HepG2 (cell line): ENCODE results near the gene MRPL20. TPM values are rescaled to one million over a fixed set of nuclear protein-coding genes. Genes with fewer than 3 reads are reported as not detected.

Experiments
- BORCS8-MEF2B ChIP-seq: sonication (generic); formaldehyde crosslinking; IDR thresholded peaks from 2 replicates; pipeline ENCODE4 v1.8.0; 2022; ENCODE audit warnings: mild to moderate bottlenecking, missing genetic modification reagents
- GATAD2A ChIP-seq: IDR thresholded peaks from 2 replicates; pipeline ENCODE4 v1.6.1; 2016
- GZF1 ChIP-seq: sonication (generic); formaldehyde crosslinking; IDR thresholded peaks from 2 replicates; pipeline ENCODE4 v1.5.1; 2020; ENCODE audit warnings: mild to moderate bottlenecking, missing genetic modification reagents
- MNT ChIP-seq: fragments of 450-650 bp; IDR thresholded peaks from 2 replicates; pipeline ENCODE4 v1.6.1; 2016
- RERE ChIP-seq: IDR thresholded peaks from 2 replicates; pipeline ENCODE4 v1.6.1; 2016; ENCODE audit warnings: low read depth, missing genetic modification reagents, missing compliant biosample characterization
- SRSF4 ChIP-seq: fragments of 200-400 bp; formaldehyde crosslinking; IDR thresholded peaks from one replicate; pipeline ENCODE4 v1.6.1; 2018; ENCODE audit warnings: mild to moderate bottlenecking, low read depth, low read length, moderate library complexity; ENCODE audit not compliant: poor library complexity, severe bottlenecking
- THAP11 ChIP-seq: IDR thresholded peaks from 2 replicates; pipeline ENCODE4 v1.6.1; 2016; ENCODE audit warnings: missing biosample characterization, missing genetic modification reagents
- ZBTB21 ChIP-seq: sonication (generic); formaldehyde crosslinking; IDR thresholded peaks from 2 replicates; pipeline ENCODE4 v1.4.0; 2020; ENCODE audit warnings: missing genetic modification reagents
- ZBTB7A ChIP-seq: sonication (generic); formaldehyde crosslinking; IDR thresholded peaks from 2 replicates; pipeline ENCODE4 v1.8.0; 2022; ENCODE audit warnings: mild to moderate bottlenecking, missing genetic modification reagents
- ZNF687 ChIP-seq: sonication (generic); formaldehyde crosslinking; IDR thresholded peaks from 2 replicates; pipeline ENCODE4 v1.5.1; 2020; ENCODE audit warnings: mild to moderate bottlenecking, missing genetic modification reagents, moderate library complexity
- ZNF710 ChIP-seq: sonication (generic); formaldehyde crosslinking; IDR thresholded peaks from 2 replicates; pipeline ENCODE4 v1.5.0; 2020; ENCODE audit warnings: mild to moderate bottlenecking, missing genetic modification reagents, borderline replicate concordance
- ZNF784 ChIP-seq: sonication (generic); formaldehyde crosslinking; IDR thresholded peaks from 2 replicates; pipeline ENCODE4 v1.5.1; 2020; ENCODE audit warnings: missing genetic modification reagents, mild to moderate bottlenecking, borderline replicate concordance
- polyA plus RNA-seq, 8 experiments: library from polyadenylated mRNA; depleted of rRNA in 3 of 8; stranded (reverse) in 7 of 8; unstranded in 1 of 8; fragments of >200 nt; fragmentation: Illumina TruSeq in 4 of 8; extraction: Trizol in 4 of 8; gene quantifications; 2 replicates each; pipeline versions ENCODE4 v1.2.1 to v1.2.3, GENCODE V29; 2011 to 2016; ENCODE audit warnings: low read depth in 4 of 8, missing spikeins in 1 of 8, mixed read lengths in 1 of 8; ENCODE audit not compliant: insufficient read depth in 1 of 8
- total RNA-seq, 5 experiments: library from RNA; depleted of rRNA; stranded (reverse); fragments of >200 nt; fragmentation: Illumina TruSeq; extraction: Trizol; gene quantifications; 2 replicates each; pipeline ENCODE4 v1.2.3, GENCODE V29; 2016; ENCODE audit warnings: low read depth in 1 of 5

The MRPL20 gene
- total and polyA plus RNA-seq, 2 of the 13 experiments (the other 11 are each of a cell fraction or from before 2014, with no cell fraction given) = 59.2 to 127 TPM

- peak; percentile 76 for TF ChIP-seq THAP11 (CRISPR knock-in tag)
- 0 out of 2 replicates have a peak, but pooled peaks have one; percentile 54 for TF ChIP-seq GZF1 (CRISPR knock-in tag)
- no peak for TF ChIP-seq RERE
- TF ChIP-seq ZBTB21 = peak; percentile 32
- peak; percentile 60; the same call in 1 of the 2 replicates for TF ChIP-seq BORCS8-MEF2B (CRISPR knock-in tag)
- TF ChIP-seq ZBTB7A = peak; percentile 88
- 0 out of 2 replicates have a peak, but pooled peaks have one; percentile 27 for TF ChIP-seq ZNF784 (CRISPR knock-in tag)
- TF ChIP-seq ZNF710 (CRISPR knock-in tag) = peak; percentile 41; the same call in 1 of the 2 replicates
- no peak for TF ChIP-seq SRSF4
- peak; percentile 51 for TF ChIP-seq GATAD2A (CRISPR knock-in tag)
- no peak for TF ChIP-seq MNT
- peak; percentile 84 for TF ChIP-seq ZNF687 (CRISPR knock-in tag)
Measured at GRCh38 chr1:1358433-1359271, 48.4 kb downstream of the MRPL20 start, which contains the start of gene MXRA8 (continued).
